SW 1271 (cell line): ENCODE measurements around the gene MTHFR.

Experiments used
- DNase-seq, 2 experiments: peaks; one replicate each; lab custom pipeline; 2025; lab: John Stamatoyannopoulos, UW

MTHFR gene

GRCh38 chr1:11805422-11806306 is at the start of gene MTHFR, which contains the start of gene CLCN6:
MTHFR (minus strand) TSS chr1:11805964; CDS start chr1:11803116, 2,848 bp downstream.
CLCN6 (plus strand) TSS chr1:11806191; CDS start chr1:11806263, 72 bp downstream.
- DNase-seq = peak; percentile 94 to 95

GRCh38 chr1:11855430-11855829 is 49.7 kb upstream of the MTHFR start:
- no peak for DNase-seq

DNA sequence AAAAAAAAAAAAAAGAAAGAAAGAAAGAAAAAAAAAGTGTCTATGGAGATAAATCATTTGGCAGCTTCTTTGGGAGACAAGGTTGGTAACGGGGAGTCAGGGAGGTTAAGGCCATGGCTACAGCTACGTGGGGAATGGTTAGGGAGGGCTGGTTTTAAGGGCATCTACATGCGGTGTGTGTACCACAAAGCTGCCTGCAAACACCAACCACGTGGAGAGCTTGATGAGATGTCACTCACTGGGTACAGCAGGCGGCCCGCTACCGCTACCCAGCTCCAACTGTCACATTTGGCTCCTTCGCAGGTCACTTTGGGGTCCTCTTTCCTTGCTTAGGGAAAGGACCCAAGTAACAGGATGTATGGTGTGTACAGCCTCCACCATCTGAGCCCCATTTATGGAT is 48.8 kb upstream of the MTHFR start:
- DNase-seq = no peak

GRCh38 chr1:11851180-11851579 is 45.4 kb upstream of the MTHFR start:
- no peak for DNase-seq

- no peak for DNase-seq
Measured at GRCh38 chr1:11850156-11850555, 44.4 kb upstream of the MTHFR start.

DNA sequence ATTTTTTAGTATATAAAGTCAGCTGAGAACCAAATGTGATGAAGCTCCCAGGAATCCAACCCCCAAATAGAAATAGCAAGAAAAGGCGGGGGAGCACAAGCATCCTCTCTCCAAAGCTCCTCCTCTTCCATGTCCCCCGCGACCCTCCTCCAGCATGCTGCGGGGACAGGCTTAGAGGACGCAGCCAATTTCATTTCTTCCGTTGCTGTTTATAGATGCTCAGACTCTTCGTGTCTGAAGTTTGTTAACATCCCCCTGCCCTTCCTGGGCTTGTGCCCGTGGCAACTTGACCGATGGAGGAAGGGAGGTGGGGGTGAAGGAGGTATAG is 42.6 kb upstream of the MTHFR start:
- no peak for DNase-seq

- DNase-seq = no peak
Measured at GRCh38 chr1:11847667-11848372, 42.1 kb upstream of the MTHFR start, which contains the start of gene NPPA. NPPA (minus strand) TSS chr1:11847783; CDS start chr1:11847684, 99 bp downstream.

GRCh38 chr1:11845641-11846335 is 40.0 kb upstream of the MTHFR start:
- DNase-seq = no peak

DNA sequence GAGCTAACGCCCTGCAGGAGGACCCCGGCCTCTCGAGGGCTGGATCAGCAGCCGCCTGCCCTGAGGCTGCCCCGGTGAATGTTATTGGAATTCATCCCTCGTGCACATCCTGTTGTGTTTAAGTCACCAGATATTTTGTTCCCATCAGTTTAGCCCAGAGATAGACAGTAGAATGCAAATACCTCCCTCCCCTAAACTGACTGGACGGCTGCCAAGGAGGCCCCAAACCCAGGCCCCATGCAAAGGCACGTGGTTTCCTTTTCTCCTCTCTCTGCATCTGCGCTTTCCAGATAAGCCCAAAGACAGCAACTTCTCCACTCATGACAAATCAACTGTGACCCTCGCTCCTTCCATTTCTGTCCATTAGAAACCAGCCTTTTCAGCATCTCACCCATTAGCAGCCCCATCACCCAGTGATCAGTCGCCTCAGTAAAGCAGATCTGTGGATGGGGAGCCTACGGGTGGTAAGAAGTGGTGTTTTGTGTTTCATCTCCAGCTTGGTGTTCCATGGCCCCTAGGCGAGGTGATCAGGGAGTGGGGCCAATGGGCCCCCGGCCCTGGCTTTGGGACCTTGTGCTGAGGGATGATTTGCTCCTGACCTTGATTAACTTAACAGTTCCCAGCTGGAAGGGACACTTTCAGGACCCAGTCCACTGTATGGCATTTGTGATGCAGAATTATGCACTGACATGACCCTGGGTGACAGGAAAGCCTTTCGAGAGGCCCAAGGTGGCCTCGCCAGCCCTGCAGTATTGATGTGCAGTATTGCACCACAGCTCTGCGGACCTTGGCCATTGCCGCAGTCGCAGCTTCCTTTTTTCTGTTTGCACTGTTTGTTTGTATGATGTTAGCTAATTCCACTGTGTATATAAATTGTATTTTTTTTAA is 36.6 kb upstream of the MTHFR start:
- no peak for DNase-seq

- no peak for DNase-seq
Measured at GRCh38 chr1:11841245-11842153, 35.7 kb upstream of the MTHFR start.

GRCh38 chr1:11839727-11840705 is 34.3 kb upstream of the MTHFR start:
- DNase-seq = no peak

GRCh38 chr1:11838349-11839272 is 32.8 kb upstream of the MTHFR start:
- peak in 1 of 2 experiments; percentile 3 for DNase-seq

GRCh38 chr1:11837767-11838348 is 32.1 kb upstream of the MTHFR start:
- no peak for DNase-seq

DNA sequence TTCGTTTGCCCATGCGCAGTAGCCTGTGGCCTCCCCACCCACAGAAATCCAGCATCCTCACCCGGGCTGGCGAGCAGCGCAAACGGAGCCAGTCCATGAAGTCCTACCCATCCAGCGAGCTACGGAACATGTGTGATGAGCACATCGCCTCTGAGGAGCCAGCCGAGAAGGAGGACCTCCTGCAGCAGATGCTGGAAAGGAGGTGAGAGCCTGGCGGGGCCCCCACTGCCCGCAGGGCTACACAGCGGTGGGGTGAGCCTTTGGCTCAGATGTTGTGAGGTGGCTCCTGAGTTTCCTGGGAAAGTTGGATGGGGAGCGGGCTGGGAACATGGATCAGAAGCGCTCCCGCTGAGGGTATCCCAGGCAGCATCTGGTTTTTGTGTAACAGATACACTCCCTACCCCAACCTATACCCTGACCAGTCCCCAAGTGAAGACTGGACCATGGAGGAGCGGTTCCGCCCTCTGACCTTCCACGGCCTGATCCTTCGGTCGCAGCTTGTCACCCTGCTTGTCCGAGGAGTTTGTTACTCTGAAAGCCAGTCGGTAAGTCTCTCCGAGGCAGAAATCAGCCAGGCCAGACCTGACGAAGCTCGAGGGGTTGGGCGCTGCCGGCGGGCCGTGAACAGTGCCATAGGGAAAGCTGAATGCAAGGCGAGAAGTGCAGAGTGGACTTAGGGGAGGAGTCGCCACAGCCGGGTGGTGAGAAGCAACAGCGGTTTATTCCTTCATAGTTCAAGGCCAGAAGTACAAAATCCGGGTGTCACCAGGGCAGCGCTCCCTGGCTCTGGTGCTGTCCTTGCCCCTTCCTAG is 31.4 kb upstream of the MTHFR start:
- no peak for DNase-seq

GRCh38 chr1:11835441-11836225 is 29.9 kb upstream of the MTHFR start:
- no peak for DNase-seq

DNA sequence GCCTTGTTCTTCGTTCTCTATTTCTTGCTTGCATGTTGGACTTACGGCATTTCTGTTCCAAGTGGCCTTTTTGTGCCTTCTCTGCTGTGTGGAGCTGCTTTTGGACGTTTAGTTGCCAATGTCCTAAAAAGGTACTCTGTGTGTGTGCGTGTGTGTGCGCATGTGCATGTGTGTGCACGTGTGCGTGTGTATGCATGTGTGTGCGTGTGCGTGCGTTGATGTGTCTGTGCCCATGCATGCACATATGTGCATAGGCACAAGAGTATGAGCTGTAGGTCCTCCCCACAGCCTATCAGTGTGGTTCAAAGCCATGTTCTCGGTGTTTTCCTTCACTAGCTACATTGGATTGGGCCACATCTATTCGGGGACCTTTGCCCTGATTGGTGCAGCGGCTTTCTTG is 28.1 kb upstream of the MTHFR start:
- DNase-seq = no peak
